H9 (cell line): ENCODE data around the gene C19orf53. TPM values are rescaled to one million over a fixed set of nuclear protein-coding genes. Genes with fewer than 3 reads are reported as not detected.
A peak's percentile ranks its signal among the peaks of the same experiment; 100 is the strongest.

Source experiments
- DNase-seq: peaks from one replicate; pipeline ENCODE4 v3.0.0-alpha.2; 2017
- H2AFZ ChIP-seq: one replicate; pipeline ENCODE4 v1.6.1; 2013; ENCODE audit warnings: mild to moderate bottlenecking, low read length, control low read depth, moderate library complexity
- H2AK5ac ChIP-seq: 2 replicates; pipeline ENCODE4 v1.6.1; 2013; ENCODE audit warnings: low read length, control low read depth, mixed read lengths; ENCODE audit not compliant: insufficient read length
- H2BK120ac ChIP-seq: one replicate; pipeline ENCODE4 v1.6.1; 2013; ENCODE audit warnings: low read depth, mild to moderate bottlenecking, low read length, control low read depth, inconsistent platforms; ENCODE audit not compliant: poor library complexity, severe bottlenecking
- H2BK12ac ChIP-seq: 2 replicates; pipeline ENCODE4 v1.6.1; 2013; ENCODE audit warnings: low read length, control low read depth, mixed read lengths, low read depth; ENCODE audit not compliant: insufficient read length
- H2BK15ac ChIP-seq: 2 replicates; pipeline ENCODE4 v1.6.1; 2013; ENCODE audit warnings: low read depth, low read length, control low read depth
- H2BK20ac ChIP-seq: one replicate; pipeline ENCODE4 v1.6.1; 2013; ENCODE audit warnings: low read depth, mild to moderate bottlenecking, low read length, control low read depth, inconsistent platforms; ENCODE audit not compliant: poor library complexity, severe bottlenecking
- H2BK5ac ChIP-seq: 2 replicates; pipeline ENCODE4 v1.6.1; 2013; ENCODE audit warnings: low read length, control low read depth, mixed read lengths; ENCODE audit not compliant: insufficient read length
- H3K14ac ChIP-seq: 2 replicates; pipeline ENCODE4 v1.6.1; 2013; ENCODE audit warnings: low read length, control low read depth; ENCODE audit not compliant: insufficient read depth
- H3K18ac ChIP-seq: 2 replicates; pipeline ENCODE4 v1.6.1; 2013; ENCODE audit warnings: low read depth, mild to moderate bottlenecking, mixed read lengths, low read length, control low read depth; ENCODE audit not compliant: insufficient read length
- H3K23ac ChIP-seq: 2 replicates; pipeline ENCODE4 v1.6.1; 2013; ENCODE audit warnings: low read length, control low read depth, mixed read lengths, low read depth; ENCODE audit not compliant: insufficient read length
- H3K23me2 ChIP-seq: 2 replicates; pipeline ENCODE4 v1.6.1; 2013; ENCODE audit warnings: low read depth, mild to moderate bottlenecking, mixed read lengths, low read length, control low read depth; ENCODE audit not compliant: insufficient read length, poor library complexity, severe bottlenecking
- H3K27ac ChIP-seq: 2 replicates; pipeline ENCODE4 v1.5.1; 2013; ENCODE audit warnings: low read length, control low read depth, mixed read lengths, low read depth; ENCODE audit not compliant: insufficient read length
- H3K27me3 ChIP-seq: 2 replicates; pipeline ENCODE4 v1.6.1; 2013; ENCODE audit warnings: low read length, control low read depth, inconsistent platforms; ENCODE audit not compliant: insufficient read depth
- H3K4ac ChIP-seq: 2 replicates; pipeline ENCODE4 v1.6.1; 2013; ENCODE audit warnings: low read depth, mild to moderate bottlenecking, control low read depth, inconsistent platforms, low read length, moderate library complexity
- H3K4me1 ChIP-seq: 2 replicates; pipeline ENCODE4 v1.6.1; 2013; ENCODE audit warnings: low read length, control low read depth, inconsistent platforms; ENCODE audit not compliant: insufficient read depth
- H3K4me2 ChIP-seq: 2 replicates; pipeline ENCODE4 v1.6.1; 2013; ENCODE audit warnings: low read length, control low read depth, mixed read lengths; ENCODE audit not compliant: insufficient read length, insufficient read depth
- H3K56ac ChIP-seq: 2 replicates; pipeline ENCODE4 v1.6.1; 2013; ENCODE audit warnings: low read depth, mild to moderate bottlenecking, mixed read lengths, low read length, control low read depth; ENCODE audit not compliant: insufficient read length
- H3K79me1 ChIP-seq: 2 replicates; pipeline ENCODE4 v1.6.1; 2013; ENCODE audit warnings: low read depth, mild to moderate bottlenecking, moderate library complexity, low read length, control low read depth, inconsistent platforms; ENCODE audit not compliant: insufficient read depth, poor library complexity, severe bottlenecking
- H3K79me2 ChIP-seq: 2 replicates; pipeline ENCODE4 v1.6.1; 2013; ENCODE audit warnings: low read length, control low read depth, inconsistent platforms; ENCODE audit not compliant: insufficient read depth
- H3K9ac ChIP-seq: 2 replicates; pipeline ENCODE4 v1.6.1; 2013; ENCODE audit warnings: low read length, control low read depth, mixed read lengths; ENCODE audit not compliant: insufficient read length; ENCODE audit errors: extremely low read depth
- H3K9me3 ChIP-seq: one replicate; pipeline ENCODE4 v1.6.1; 2013; ENCODE audit warnings: low read depth, low read length, inconsistent platforms; ENCODE audit not compliant: control insufficient read depth
- H3T11ph ChIP-seq: one replicate; pipeline ENCODE4 v1.6.1; 2013; ENCODE audit warnings: mild to moderate bottlenecking, low read length, control low read depth, inconsistent platforms
- H4K20me1 ChIP-seq: one replicate; pipeline ENCODE4 v1.6.1; 2013; ENCODE audit not compliant: control insufficient read depth, insufficient read length, insufficient read depth
- H4K5ac ChIP-seq: 2 replicates; pipeline ENCODE4 v1.6.1; 2013; ENCODE audit warnings: low read depth, mild to moderate bottlenecking, mixed read lengths, low read length, control low read depth; ENCODE audit not compliant: insufficient read length
- H4K8ac ChIP-seq: replicated peaks from 2 replicates; pipeline ENCODE4 v1.6.1; 2013; ENCODE audit warnings: low read length, control low read depth, mixed read lengths, low read depth; ENCODE audit not compliant: insufficient read length
- H4K91ac ChIP-seq: 2 replicates; pipeline ENCODE4 v1.6.1; 2013; ENCODE audit warnings: low read depth, mild to moderate bottlenecking, moderate library complexity, mixed read lengths, low read length, control low read depth; ENCODE audit not compliant: insufficient read length
- H3K27ac Mint-ChIP-seq, 3 experiments: 2 replicates in 2 of 3; 3 replicates in 1 of 3; pipeline ENCODE4 v1.8.0; 2020 to 2021; ENCODE audit warnings: mixed read lengths in 3 of 3, mild to moderate bottlenecking in 1 of 3, moderate library complexity in 1 of 3
- H3K27me3 Mint-ChIP-seq: 2 replicates; pipeline ENCODE4 v1.8.0; 2021; ENCODE audit warnings: low read depth, mild to moderate bottlenecking, moderate library complexity, mixed read lengths
- H3K36me3 Mint-ChIP-seq, 3 experiments: 2 replicates in 2 of 3; 3 replicates in 1 of 3; pipeline ENCODE4 v1.8.0; 2020 to 2021; ENCODE audit warnings: low read depth in 3 of 3, mixed read lengths in 3 of 3; ENCODE audit not compliant: insufficient read depth in 1 of 3
- H3K4me1 Mint-ChIP-seq, 2 experiments: 2 replicates each; pipeline ENCODE4 v1.8.0; 2020; ENCODE audit warnings: mixed read lengths in 2 of 2
- H3K4me3 Mint-ChIP-seq, 2 experiments: 2 replicates in 1 of 2; 3 replicates in 1 of 2; pipeline ENCODE4 v1.8.0; 2020 to 2021; ENCODE audit warnings: mild to moderate bottlenecking in 2 of 2, mixed read lengths in 2 of 2, moderate library complexity in 1 of 2
- H3K9me3 Mint-ChIP-seq, 2 experiments: 2 replicates in 1 of 2; 3 replicates in 1 of 2; pipeline ENCODE4 v1.8.0; 2020; ENCODE audit warnings: mild to moderate bottlenecking in 2 of 2, mixed read lengths in 2 of 2, moderate library complexity in 1 of 2
- CTCF ChIP-seq: fragments of 200-600 bp; sonication (generic); conservative IDR thresholded peaks from 3 replicates; pipeline ENCODE4 v1.8.0; 2021; ENCODE audit warnings: antibody characterized with exemption, mild to moderate bottlenecking
- WGBS: extraction: QIAGEN DNeasy Blood & Tissue Kit; methylation state at CpG from one replicate; pipeline ENCODE4 v1.1.7; 2013; ENCODE audit warnings: missing lambda C conversion rate, low lambda C conversion rate, mixed read lengths; ENCODE audit not compliant: insufficient read length; ENCODE audit errors: extremely low coverage; 5-methylcytosine and 5-hydroxymethylcytosine counted together
- total RNA-seq: library from RNA; stranded (reverse); gene quantifications from 2 replicates; pipeline ENCODE4 v1.2.1, GENCODE V29; 2021

The C19orf53 gene
- total RNA-seq, 1 experiment from 2014 or later, result 129 TPM

GRCh38 chr19:13817018-13817614 is 42.9 kb downstream of the C19orf53 start:
- peak; percentile 99 for DNase-seq
- Mint-ChIP-seq H3K27ac (peak overlapping the region in 2 of 3 experiments; percentile 77 to 96; a peak in 5 of 7 replicates), H3K4me3 (peak overlapping the region; percentile 62 to 82), H3K9me3 (no peaks in the 10 kb centered on the region), H3K36me3 (peaks cover 18 to 60% (median 43%) of the 10 kb centered on the region in 3 experiments), H3K27me3 (no peaks in the 10 kb centered on the region), H3K4me1 (peaks cover 3 to 7% of the 10 kb centered on the region in 2 experiments; a peak in 3 of 4 replicates)
- Histone ChIP-seq H2BK120ac (no peak overlapping the region), H2AK5ac (no peak overlapping the region), H3K23me2 (peaks cover 4% of the 10 kb centered on the region), H2BK5ac (no peak overlapping the region), H3K9me3 (no peaks in the 10 kb centered on the region), H3K27ac (peak overlapping the region; percentile 2), H3K79me2 (no peaks in the 10 kb centered on the region), H2BK20ac (no peak overlapping the region), H4K5ac (no peak overlapping the region), H3K14ac (peak overlapping the region; percentile 54), H3K4me2 (peak overlapping the region; percentile 44), H3K23ac (no peak overlapping the region), H3K18ac (peak overlapping the region; percentile 40), H2BK15ac (no peak overlapping the region), H3T11ph (no peak overlapping the region), H3K4me1 (no peaks in the 10 kb centered on the region), H3K79me1 (no peaks in the 10 kb centered on the region), H2AFZ (no peak overlapping the region), H3K9ac (no peak overlapping the region), H4K8ac (no peak overlapping the region), H3K56ac (no peak overlapping the region), H4K20me1 (no peaks in the 10 kb centered on the region), H3K4ac (no peak overlapping the region), H3K27me3 (no peaks in the 10 kb centered on the region), H2BK12ac (no peak overlapping the region), H4K91ac (no peak overlapping the region)
- TF ChIP-seq CTCF, result no peak
- WGBS, result no CpG with 5 or more reads among the region's 11 CpGs
